Measurements from ENCODE around the gene ARHGAP15.

Gene ARHGAP15

DNA sequence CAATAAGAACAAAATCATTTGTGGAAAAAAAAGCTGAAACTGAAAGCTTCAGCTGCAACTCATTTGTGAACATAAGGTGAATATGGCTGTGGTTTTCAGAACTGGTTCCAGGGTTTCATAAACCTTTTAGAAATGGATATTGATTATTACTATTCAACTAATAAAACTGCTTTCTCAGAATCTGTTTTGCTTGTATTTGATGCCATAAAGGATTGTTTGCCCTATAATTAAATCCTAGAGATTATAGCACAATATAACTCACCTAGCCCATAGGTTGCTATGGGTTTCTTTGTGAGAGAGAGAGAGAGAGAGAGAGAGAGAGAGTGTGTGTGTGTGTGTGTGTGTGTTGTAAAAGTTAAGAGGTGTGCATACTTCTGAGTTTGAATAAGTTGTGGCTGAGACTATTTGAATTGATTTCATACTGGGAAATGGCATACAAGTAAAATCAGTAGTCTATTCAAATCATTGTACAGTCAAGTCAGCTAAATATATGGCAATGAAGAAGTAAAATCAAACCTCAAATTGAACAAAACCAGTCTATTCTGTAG is 339.2 kb downstream of the ARHGAP15 start:
- H3K27me3 ChIP-seq (ENCODE audit: insufficient read depth, poor library complexity, severe bottlenecking) = no peaks in the 10 kb centered on the region
- no peak for TF ChIP-seq POLR2AphosphoS5 (IDR thresholded peaks at IDR 0.05; ENCODE audit: low read depth)
- TF ChIP-seq, protein P1, sequence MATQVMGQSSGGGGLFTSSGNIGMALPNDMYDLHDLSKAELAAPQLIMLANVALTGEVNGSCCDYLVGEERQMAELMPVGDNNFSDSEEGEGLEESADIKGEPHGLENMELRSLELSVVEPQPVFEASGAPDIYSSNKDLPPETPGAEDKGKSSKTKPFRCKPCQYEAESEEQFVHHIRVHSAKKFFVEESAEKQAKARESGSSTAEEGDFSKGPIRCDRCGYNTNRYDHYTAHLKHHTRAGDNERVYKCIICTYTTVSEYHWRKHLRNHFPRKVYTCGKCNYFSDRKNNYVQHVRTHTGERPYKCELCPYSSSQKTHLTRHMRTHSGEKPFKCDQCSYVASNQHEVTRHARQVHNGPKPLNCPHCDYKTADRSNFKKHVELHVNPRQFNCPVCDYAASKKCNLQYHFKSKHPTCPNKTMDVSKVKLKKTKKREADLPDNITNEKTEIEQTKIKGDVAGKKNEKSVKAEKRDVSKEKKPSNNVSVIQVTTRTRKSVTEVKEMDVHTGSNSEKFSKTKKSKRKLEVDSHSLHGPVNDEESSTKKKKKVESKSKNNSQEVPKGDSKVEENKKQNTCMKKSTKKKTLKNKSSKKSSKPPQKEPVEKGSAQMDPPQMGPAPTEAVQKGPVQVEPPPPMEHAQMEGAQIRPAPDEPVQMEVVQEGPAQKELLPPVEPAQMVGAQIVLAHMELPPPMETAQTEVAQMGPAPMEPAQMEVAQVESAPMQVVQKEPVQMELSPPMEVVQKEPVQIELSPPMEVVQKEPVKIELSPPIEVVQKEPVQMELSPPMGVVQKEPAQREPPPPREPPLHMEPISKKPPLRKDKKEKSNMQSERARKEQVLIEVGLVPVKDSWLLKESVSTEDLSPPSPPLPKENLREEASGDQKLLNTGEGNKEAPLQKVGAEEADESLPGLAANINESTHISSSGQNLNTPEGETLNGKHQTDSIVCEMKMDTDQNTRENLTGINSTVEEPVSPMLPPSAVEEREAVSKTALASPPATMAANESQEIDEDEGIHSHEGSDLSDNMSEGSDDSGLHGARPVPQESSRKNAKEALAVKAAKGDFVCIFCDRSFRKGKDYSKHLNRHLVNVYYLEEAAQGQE (IDR thresholded peaks at IDR 0.05; ENCODE audit: insufficient replicate concordance, low read depth) = no peak
- TF ChIP-seq, protein P2, sequence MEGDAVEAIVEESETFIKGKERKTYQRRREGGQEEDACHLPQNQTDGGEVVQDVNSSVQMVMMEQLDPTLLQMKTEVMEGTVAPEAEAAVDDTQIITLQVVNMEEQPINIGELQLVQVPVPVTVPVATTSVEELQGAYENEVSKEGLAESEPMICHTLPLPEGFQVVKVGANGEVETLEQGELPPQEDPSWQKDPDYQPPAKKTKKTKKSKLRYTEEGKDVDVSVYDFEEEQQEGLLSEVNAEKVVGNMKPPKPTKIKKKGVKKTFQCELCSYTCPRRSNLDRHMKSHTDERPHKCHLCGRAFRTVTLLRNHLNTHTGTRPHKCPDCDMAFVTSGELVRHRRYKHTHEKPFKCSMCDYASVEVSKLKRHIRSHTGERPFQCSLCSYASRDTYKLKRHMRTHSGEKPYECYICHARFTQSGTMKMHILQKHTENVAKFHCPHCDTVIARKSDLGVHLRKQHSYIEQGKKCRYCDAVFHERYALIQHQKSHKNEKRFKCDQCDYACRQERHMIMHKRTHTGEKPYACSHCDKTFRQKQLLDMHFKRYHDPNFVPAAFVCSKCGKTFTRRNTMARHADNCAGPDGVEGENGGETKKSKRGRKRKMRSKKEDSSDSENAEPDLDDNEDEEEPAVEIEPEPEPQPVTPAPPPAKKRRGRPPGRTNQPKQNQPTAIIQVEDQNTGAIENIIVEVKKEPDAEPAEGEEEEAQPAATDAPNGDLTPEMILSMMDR (IDR thresholded peaks at IDR 0.05; ENCODE audit: insufficient read depth, low read length) = no peak
- no peak for TF ChIP-seq GABPA (IDR thresholded peaks at IDR 0.05; ENCODE audit: low read depth)
- TF ChIP-seq SPI1 (IDR thresholded peaks at IDR 0.05; ENCODE audit: borderline replicate concordance, low read depth) = no peak
- no peak overlapping the region for H3K4me3 ChIP-seq (replicated peaks; ENCODE audit: insufficient read depth, low read length)
- no peak for DNase-seq (ENCODE audit: low read depth in 1 of 2, low spot score in 1 of 2)
- H3K27ac ChIP-seq (replicated peaks) = no peak overlapping the region

DNA sequence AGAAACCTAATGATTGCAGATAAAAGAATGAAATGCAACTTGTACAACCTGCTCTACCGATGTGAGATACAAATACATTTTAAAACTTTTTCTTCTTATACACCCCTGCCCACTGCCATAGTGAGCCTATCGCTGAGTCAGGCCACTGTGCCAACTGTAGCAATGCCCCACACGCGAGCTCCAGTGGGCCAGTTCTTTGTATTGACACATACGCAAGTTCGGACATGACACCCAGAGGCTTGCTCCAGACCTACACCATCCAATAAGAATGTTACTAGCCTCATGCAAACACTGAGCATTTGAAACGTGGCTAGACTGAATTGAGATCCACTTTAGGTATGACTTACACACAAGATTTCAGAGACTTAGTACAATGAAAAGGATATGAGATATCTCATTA is 340.1 kb downstream of the ARHGAP15 start:
- H3K27ac ChIP-seq (replicated peaks) = no peak overlapping the region
- H3K4me3 ChIP-seq (replicated peaks; ENCODE audit: insufficient read depth, low read length) = no peak overlapping the region
- TF ChIP-seq GABPA (IDR thresholded peaks at IDR 0.05; ENCODE audit: low read depth) (no peak), SPI1 (IDR thresholded peaks at IDR 0.05; ENCODE audit: borderline replicate concordance, low read depth) (no peak), POLR2AphosphoS5 (IDR thresholded peaks at IDR 0.05; ENCODE audit: low read depth) (no peak)
- TF ChIP-seq, protein P2 (IDR thresholded peaks at IDR 0.05; ENCODE audit: insufficient read depth, low read length) = no peak
- TF ChIP-seq, protein P1 (IDR thresholded peaks at IDR 0.05; ENCODE audit: insufficient replicate concordance, low read depth) = no peak
- no peaks in the 10 kb centered on the region for H3K27me3 ChIP-seq (ENCODE audit: insufficient read depth, poor library complexity, severe bottlenecking)
- no peak for DNase-seq (ENCODE audit: low read depth in 1 of 2, low spot score in 1 of 2)

DNA sequence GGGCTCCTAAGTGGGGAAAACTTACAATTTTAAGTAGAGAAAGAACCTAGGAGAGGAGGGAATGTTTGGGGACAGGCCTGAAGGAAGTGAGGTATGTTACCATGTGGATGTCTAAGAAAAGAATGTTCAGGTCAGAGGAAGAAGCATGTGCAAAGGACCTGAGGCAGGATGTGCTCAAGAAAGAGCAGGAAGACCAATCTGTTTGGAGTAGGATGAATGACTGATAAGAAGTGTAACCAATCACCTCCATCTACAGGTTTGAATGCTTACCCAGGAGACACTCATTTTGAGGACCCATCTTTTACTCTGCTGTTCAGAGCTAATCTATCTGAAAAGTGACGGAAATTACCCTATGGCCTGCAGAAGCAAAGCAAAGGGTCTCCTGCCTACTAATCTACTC is 342.3 kb downstream of the ARHGAP15 start:
- no peak overlapping the region for H3K27ac ChIP-seq (replicated peaks)
- no peaks in the 10 kb centered on the region for H3K27me3 ChIP-seq (ENCODE audit: insufficient read depth, poor library complexity, severe bottlenecking)
- H3K4me3 ChIP-seq (replicated peaks; ENCODE audit: insufficient read depth, low read length) = no peak overlapping the region
- no peak for DNase-seq (ENCODE audit: low read depth in 1 of 2, low spot score in 1 of 2)
- TF ChIP-seq, protein P1 (IDR thresholded peaks at IDR 0.05; ENCODE audit: insufficient replicate concordance, low read depth) = no peak
- TF ChIP-seq POLR2AphosphoS5 (IDR thresholded peaks at IDR 0.05; ENCODE audit: low read depth) = no peak
- TF ChIP-seq, protein P2 (IDR thresholded peaks at IDR 0.05; ENCODE audit: insufficient read depth, low read length) = no peak
- TF ChIP-seq GABPA (IDR thresholded peaks at IDR 0.05; ENCODE audit: low read depth) = no peak
- TF ChIP-seq SPI1 (IDR thresholded peaks at IDR 0.05; ENCODE audit: borderline replicate concordance, low read depth) = no peak

Data from HL-60 (cell line).